ENCODE results near the gene TPRN.
A peak's percentile ranks its signal among the peaks of the same experiment; 100 is the strongest.

The TPRN gene

DNA sequence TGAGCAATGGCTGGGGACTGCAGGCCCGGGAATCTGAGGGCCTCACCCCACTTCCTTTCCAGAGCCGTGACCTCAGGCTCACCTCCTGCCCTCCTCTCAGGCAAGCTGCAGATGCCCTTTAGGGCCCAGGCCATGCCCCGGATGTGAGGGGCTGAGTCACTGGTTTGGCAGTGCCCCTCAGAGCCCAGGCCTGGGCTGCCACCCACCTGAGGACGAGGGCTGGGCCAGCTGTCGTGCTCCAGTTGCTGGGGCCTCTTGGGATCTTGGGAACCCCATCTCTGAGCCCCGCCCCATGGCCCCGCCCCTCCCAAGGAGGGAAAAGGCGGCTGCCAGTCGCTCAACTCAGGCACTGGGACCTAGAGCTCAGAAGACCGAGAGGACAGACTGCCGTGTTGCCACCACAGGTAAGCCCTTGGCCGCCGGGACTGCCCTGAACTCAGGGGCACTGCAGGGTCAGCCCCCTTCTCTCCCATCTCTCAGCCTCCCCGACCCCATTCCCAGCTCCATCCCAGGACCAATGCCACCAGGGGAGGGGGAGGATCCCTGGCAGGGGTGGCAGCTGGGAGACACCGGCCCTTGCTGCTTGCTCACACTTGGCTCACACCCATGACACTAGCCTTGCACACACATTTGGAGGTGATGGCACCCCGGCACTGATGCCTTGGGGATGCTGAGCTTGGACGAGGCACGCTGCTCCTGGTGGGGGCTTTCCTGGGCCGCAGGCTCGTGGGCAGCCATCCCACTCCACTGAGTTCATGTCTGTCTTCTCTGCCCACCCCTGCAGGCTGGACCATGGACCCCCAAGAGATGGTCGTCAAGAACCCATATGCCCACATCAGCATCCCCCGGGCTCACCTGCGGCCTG is 24.5 kb upstream of the TPRN start, which contains the start of gene CYSRT1:
Gene CYSRT1, plus strand, starts transcription at position 345 of the 865 bp plus-strand sequence. Its CDS starts 448 bp downstream, at position 793.
- no peak for DNase-seq

DNA sequence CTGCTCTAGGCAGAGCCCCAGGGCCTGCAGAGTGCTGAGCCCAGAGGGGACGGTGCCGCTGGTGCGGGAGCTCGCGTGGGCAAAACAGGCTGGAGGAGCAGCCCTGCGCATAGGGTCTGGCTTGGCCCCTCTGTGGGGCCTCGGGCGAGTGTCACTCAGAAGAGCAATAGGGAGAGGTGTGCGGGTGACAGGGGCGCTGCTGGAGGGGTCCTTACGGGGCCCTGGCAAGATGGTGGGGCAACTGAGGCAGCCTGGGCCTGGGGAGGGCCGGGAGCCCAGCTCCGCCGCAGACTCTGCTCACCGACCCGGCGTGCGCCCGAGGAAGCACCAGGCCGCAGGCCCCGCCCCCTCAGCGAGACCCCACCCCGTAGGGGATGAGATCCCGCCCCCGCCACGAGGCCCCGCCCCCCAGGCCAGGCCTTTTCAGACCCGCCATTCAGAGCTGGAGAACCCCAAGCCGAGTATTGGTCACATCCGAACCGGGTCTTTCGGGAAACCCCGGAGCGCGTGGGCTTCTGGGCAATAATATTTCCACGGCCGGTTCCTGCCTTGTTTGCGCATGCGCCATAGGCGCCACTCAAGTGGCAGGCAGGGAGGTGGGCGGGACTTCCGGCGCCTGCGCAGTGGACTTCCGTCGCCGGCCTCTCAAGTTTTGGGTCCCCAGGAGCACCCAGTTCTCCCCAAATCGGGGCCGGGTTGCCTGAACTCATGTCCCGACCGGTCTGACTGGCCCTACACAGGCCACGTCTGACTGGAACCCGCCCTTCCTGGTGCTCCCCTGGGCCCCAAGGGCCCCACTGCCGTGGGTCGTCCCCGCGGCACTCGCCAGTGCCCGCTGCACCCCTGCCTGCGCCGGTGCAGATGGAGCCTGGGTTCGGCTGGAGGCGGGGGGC is 22.8 kb upstream of the TPRN start:
- DNase-seq = peak; percentile 98

DNA sequence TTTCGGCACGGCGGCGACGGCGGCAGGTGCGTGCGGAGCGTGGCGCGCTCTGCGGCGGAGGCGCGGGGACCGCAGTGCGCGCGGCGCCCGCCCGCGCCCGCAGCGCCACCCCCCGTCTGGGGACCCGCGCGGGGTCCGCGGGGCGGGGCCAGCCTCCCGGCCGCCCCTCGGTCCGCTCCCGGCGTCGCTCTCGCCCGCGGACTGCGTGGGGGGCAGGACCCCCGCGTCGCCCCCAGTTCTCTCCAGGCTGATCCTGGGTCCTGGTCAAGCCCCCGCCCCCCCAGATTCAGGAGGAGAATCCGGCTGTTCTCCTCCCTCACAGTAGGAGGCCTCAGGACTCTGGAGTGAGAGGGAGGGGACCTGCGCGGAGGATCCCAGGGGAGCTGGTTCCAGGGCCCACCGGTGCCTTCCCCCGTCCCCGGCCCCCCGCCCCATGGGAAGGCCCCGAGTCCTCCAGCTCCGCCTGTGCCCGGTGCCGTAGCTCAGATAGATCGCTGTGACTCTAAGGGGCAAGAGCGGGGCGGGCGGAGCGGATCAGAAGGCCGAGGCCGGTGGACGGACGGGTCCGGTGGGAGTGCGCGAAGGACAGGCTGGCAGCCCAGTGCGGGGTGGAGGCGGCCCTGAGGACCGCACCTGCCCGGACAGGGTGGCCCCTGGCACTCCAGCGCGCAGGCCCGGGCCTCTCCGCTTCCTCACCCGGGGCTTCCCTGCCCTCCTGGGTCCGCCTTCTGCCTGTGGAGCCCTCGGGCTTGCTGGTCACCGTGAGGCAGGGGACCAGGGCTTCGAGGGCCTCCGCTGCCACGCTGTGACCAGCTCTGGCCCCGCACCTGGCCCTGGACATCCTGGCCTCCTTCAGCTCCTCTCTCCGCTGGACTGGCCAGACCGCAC is 21.9 kb upstream of the TPRN start, which contains the start of gene RNF208:
Gene RNF208, minus strand, starts transcription at position 51 of the 888 bp plus-strand sequence. CDS start 1,028 bp downstream, outside the sequence.
- no peak for DNase-seq

DNA sequence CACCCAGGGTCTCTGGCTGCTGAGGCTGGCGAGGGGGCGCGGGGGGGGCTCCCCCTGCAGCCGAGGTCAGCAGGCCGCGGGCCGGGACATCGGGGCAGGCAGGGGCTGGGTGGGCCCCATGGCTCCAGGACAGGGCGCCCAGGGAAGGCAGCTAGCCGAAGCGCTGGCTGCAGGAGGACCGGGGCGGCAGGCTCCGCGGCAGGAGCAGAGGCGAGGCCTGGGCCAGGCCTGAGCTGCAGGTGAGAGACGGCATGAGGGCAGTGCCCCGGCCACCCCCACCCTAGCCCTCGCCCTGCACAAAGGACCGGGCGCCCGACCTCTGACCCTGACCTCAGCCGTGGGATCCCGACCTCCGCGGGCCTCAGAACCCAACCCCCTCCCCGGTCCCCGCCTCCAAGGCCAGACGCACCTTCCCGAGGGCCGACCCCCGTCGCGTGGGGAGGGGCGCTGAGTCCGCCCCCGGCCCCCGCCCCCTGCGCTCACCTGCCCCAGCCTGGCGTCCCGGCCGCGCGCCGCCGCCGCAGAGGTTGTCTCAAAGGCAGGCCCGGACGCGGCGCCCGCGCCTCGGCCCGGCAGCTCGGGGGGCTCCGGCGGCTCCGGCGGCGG is 21.1 kb upstream of the TPRN start:
- DNase-seq = no peak

DNA sequence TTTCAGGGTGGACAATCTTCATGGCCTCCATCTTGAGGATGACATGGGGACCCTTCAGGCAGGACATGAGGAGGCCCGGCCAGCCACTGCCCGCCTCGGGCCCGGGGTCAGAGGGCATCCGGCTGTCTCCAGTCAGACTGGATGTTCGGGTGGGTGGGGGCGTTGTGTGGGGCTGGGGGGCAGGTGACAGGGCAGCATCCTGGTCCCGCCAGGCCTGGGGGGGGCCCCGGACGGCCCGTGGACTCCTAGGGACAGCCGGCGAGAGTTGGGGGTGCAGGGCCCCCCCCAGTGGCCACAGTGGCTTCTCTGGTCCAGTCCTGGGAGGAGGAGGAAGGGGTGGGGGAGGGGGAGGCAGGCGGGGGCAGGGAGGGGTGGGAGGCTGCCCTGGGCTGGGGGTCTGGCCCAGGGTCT is 20.6 kb upstream of the TPRN start:
- no peak for DNase-seq

DNA sequence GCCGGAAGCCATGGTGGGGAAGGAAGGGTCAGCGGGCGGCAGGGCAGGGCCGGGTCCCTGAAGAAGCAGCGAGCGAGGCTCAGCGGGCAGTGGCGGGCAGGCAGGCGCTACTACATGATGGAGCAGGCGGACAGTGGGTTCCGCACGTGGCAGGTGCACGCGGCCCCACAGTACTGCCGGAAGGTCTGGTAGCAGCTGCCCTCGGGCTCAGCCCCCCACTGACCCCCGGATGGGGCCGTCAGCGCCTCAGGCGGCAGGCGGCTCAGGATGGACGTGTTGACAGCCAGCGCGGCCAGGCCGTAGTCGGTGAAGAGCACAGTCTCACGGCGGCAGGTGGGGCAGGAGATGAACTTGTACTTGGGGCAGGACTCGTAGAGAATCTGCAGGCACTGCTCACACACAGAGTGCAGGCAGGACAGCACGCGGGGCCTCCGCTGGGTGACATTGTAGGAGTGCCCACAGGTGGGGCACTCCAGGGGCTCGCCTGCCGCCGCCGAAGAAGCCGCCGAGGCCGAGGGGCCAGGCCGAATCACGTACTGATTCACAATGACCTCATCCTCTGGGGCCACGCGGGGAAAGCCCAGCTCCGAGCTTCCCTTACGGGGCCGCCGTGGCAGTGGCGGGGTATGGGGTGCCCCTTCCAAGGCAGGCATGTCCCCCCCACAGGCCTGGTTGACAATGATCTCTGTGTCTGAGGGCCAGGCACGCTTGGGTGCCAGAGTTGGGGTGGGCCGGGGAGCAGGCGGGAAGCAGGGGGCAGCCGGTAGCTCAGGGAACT is 20.0 kb upstream of the TPRN start:
- no peak for DNase-seq

DNA sequence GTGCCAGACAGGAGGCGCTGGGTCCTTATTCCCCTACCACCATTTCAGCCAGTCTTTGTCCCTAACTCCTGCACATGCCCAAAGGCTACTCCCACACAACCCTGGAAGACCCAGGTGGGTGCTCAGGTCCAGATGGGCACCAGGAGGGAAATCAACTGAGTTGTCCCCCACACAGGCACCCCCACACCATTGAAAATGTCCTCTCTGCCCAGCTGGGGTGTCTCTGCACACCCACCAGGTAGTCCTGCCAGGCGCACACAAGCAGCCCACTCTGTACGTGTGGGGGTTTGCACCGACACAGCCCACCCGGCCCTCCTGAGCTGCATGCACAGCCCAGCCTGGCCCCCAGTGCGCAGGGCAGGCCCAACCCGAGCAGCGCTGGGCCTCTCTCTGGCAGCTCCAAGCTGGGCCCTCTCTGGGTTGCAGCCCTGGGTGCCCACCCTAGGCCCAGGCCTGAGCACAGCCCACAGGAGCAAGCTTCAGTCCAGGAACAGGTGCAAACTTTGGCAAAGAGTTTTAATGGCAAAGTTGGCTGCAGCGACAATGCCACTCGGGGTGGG is 19.3 kb upstream of the TPRN start:
- no peak for DNase-seq

DNA sequence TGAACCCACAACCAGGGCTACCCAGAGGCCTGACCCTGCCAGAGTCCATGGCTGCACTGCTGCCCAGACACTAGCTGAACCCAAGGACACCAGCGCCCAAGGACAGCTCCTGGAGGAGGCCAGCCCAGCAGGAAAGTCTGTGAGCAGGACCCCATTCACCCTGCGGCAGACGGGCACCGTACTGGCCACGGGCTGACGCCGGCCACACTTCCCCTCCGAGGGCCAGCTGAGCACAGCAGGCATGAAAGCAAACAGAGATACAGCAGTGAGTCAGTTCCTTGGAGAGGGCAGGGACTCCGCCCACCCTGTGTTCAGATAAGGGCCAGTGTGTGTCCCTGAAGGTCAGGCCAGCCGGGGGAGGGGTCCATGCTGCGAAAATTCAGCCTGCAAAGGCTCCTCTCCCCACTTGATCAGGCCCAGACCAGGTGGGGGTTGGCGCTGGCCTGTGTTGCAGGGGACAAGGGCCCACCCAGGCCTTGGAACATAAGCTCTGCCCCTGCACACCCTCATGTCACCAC is 18.3 kb upstream of the TPRN start:
- no peak for DNase-seq

DNA sequence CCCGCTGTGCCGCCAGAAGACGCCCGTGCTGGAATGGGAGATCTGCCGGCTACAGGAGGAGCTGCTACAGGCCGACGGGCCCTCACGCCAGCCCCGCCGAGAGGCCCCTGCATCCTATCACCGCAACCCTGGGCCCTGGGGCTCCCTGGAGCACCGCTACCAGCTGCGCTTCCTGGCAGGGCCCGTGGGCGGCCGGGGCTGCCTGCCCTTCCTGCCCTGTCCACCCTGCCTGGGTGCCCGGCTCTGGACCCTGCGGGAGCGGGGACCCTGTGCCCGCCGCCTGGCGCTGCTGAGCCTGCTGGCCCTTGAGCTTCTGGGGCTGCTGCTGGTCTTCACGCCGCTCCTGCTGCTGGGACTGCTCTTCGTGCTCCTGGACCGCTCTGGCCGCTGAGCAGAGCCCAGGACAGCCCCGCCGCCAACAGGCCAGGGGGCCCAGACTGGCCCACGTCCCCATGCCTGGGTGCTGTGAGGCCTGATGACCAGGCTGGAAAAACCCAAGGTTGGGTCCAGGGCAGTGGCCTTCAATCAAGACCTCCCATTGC is 17.7 kb upstream of the TPRN start:
- DNase-seq = no peak

DNA sequence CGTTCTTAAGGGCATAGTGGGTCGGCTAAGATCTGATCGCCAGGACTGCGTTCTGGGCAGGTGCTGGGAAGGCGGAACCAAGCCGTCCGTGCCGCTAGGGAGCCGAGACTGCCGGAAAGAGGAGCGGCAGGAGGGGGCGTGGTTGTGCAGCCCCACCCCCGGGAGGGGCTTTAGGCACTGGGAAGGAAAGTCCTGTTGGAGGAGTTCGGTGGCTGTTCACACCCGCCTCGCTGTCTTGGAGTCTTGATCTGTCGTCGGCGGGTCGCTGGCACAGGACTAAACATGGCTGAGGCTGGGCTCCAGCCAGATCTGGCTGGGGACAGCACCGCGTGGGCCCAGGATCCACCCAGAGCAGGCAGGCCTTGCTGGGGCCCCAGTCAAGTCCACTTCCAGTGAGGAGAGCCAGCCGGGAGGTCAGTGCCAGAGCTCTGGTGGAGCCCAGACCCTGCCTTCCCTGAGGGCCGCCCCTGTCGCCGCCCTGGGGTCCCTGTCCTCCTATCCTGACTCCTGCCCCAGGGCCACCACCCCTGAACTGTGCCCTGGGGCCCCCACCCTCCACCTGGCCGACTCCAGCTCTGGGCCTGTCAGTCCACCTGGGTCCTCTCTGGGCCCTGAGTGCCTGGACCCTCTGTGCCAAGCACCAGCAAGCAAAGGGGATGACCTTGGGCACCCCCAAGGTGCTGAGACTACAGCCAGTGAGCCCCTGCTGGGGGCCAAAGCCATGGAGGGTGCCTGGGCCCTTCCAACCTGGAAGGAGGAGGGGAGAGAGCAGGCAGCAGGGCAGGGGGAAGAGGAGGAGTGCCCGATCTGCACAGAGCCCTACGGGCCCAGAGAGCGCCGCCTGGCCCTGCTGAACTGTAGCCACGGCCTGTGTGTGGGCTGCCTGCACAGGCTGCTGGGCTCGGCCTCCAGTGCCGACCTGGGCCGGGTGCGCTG is 17.0 kb upstream of the TPRN start:
- DNase-seq = no peak

DNA sequence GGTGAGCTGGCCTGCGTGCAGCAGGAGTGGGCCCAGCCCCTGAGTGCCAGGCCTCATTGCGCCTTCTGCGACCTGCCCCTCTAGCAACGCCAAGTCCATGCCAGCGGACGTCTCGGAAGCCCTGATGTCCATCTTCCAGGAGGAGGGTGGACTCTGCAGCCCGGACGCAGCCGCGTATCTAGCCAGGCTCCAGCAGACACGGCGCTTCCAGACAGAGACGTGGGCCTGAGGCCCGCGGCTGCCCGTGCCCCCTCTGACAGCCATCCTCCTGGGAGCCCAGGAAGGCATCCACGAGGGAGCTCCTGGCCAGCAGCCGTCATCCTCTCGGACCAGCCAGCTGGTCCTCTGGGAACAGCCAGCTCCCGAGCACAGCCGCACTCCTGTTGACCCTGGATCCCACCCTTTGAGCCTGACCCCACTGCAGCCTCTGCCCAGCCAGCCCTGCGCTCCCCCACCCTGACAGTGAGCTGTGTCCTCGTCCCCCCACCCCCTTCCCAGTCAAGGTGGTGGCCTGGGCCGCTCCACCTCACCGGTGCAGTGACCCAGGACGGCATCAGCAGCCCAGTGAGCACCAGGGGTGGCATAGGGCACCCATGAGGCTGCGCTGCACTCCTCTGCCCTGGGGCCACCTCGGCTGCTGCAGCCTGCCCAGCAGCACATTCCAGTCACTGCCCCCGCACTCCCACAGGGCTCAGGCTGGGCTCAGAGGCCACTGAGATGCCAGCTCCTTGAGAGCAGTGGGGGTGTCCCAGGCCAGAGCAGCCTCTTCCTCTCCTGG is 15.8 kb upstream of the TPRN start:
- no peak for DNase-seq

DNA sequence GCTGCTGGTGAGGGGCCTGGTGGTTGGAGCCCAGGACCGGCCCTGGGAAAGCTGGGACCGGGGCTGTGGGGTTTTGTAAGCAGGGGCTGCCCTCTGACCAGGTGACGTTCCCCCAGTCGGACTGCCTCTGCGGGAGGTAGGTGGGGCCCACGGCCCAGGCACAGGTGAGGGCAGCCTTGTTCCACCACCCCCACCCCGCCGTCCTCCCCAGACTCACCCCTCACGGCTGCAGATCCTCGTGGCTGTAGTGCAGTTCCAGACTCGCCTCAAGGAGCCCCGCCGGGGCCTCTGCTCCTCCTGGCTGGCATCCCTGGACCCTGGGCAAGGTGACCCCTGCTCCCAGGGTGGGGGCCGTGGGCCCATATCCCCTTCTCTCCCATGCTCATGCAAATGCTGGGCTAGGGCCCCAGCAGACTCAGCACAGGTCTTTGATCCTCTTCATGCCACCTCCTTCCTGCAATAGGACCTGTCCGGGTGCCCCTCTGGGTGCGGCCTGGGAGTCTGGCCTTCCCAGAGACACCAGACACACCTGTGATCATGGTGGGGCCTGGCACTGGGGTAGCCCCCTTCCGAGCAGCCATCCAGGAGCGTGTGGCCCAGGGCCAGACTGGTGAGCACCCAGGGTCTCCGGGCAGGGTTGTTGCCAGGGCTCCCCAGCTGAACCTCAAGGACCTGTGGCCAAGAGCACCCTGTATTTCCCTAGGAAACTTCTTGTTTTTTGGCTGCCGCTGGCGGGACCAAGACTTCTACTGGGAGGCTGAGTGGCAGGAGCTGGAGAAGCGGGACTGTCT is 14.8 kb upstream of the TPRN start:
- no peak for DNase-seq

DNA sequence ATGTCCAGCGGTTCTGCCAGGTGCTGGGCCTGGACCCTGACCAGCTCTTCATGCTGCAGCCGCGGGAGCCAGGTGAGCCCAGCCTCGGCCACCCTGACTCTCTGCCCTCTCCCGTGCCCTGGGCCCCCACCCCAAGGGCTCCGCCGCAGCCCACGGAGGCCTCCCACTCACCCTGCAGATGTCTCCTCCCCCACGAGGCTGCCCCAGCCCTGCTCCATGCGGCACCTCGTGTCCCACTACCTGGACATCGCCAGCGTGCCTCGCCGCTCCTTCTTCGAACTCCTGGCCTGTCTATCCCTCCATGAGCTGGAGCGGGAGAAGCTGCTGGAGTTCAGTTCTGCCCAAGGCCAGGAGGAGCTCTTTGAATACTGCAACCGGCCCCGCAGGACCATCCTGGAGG is 14.1 kb upstream of the TPRN start:
- no peak for DNase-seq

DNA sequence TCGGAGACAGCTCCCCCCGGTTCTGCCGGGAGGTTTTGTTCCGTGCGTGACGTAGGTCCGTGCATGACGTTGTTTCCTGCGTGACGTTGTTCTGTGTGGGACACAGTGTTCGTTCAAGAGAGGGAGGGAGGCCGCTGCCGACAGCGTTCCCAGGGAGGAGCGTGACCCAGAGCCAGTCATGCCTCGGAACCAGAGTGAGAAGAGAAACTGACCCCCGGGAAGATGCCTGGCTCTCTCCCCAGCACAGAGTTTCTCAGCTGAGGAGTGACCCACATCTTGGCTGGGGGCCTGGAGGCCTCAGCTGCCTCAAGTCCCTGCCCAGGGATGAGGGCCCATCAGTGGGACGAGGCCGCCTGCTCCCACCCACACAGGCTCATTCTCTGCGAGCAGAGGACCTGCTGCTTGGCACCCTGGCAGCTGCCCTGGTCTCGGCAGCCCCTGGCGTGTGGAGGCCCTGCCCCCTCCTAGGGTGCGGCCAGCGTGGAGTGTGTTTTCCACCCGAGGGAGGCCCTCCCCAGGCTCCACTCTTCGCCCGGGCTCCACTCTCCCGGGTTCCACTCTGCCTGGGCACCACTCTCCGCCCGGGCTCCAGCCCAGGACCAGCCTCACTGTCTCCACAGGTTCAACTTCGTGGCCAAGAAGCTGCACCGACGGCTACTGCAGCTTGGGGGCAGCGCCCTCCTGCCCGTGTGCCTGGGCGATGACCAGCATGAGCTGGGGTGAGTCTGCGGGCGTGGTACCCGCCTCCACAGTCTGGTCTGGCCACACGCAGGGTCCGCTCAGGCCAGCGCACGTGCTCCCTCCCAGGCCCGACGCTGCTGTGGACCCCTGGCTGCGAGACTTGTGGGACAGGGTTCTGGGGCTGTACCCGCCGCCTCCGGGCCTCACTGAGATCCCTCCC is 12.9 kb upstream of the TPRN start:
- DNase-seq = no peak

DNA sequence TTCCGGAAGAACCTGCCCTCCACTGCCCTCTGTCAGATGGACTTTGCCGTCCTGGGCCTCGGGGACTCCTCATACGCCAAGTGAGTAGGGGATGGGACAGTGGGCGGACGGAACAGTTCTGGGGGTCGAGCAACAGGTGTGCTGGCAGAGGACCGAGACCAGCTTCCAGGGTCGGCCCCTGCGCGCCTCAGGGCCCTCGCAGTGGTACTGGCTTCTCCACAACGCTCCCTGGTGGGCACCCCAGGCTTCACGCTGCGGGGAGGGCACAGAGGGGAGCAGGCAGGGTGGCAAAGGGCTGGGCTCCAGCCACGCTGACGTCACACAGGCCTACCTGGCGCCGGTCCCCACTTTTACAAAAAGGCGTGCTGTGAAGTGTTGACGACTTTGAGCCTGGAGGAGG is 12.0 kb upstream of the TPRN start:
- no peak for DNase-seq

DNA sequence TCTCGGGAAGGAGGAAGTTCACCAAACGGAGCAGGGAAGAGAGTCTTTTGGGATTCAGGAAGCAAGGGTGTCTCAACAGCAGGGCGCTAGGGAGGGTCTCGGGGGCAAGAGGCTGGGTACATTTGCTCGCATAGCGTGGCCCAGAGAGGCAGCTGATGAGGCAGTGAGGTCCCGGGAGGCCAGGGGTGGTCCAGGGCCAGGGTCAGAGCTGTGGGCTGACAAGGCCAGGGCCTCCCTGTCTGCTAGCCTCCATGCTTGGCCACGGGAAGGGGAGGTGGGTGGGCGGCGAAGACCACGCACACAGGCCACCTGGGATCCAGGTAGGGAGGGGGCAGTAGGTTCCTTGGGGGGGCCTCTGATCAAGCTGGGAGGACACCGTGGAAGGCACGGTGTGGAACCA is 11.0 kb upstream of the TPRN start:
- no peak for DNase-seq

DNA sequence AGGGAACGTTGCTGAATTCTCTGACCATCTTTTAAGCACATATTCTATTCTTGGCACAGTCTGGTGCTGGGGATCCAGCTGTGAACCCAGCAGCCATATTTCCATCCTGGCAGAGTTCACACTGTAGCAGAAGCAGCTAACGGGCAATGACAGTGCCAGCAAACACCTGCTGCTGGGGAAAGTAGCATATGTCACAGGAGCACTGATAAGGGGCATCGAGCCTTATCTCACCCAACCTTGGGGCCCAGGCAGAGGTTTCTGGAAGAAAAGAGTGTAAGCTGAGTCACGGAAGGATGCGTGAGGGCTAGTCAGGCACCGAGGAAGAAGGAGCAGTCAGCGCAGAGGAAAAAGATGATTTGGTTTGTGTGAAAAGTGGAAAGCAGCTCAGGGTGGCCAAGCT is 6.1 kb upstream of the TPRN start:
- no peak for DNase-seq

Measured in NCI-H1092 (cell line).